ENCODE results near the gene CFAP77.

CFAP77 gene

GRCh38 chr9:132474253-132474652 lies 64.2 kb downstream of the CFAP77 start:
- no peak for TF ChIP-seq CTCF (IDR thresholded peaks at IDR 0.05; ENCODE audit: borderline replicate concordance, control extremely low read depth, extremely low read depth, insufficient read depth, missing control alignments)
- no peak for DNase-seq (ENCODE audit: low spot score)
- in situ Hi-C loops (cut with MboI; ENCODE audit: low sequenced_read_pairs, unreplicated experiment) = no loop called here

DNA sequence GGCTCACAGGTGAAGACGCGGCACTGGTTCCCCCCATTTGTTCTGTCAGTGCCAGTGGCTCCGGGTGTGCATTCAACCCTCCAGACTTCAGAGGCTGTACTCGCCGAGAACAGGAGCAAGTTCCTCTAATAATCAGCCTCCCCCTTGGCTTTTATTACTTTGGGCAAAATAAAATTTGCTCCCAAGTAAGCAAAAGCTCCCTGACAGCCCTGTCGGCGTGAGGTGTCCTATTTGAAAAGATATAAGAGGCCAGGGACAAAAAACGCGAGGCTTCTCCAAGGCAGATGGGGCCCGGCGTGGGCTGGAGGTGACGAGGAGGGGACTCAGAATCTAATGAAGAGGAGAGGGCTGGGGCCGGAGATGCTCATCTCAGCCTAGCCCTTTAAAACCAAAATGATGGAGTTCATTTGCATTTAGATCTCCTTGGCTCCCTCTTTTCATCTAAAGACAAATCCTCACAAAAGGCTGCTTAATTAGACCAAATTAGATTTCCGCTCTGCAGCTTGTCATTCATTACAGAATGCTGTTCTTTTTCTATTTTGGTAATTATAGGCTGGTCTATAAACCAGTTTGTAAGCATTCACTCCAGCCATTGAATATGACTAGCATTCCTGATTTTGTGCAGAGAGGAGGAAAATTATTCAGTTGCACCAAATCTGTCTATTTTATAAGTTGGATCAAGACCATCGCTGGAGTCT lies 68.5 kb downstream of the CFAP77 start:
- no peak for DNase-seq (ENCODE audit: low spot score)
- no peak for TF ChIP-seq CTCF (IDR thresholded peaks at IDR 0.05; ENCODE audit: borderline replicate concordance, control extremely low read depth, extremely low read depth, insufficient read depth, missing control alignments)
- in situ Hi-C loops (cut with MboI; ENCODE audit: low sequenced_read_pairs, unreplicated experiment) = no loop called here

DNA sequence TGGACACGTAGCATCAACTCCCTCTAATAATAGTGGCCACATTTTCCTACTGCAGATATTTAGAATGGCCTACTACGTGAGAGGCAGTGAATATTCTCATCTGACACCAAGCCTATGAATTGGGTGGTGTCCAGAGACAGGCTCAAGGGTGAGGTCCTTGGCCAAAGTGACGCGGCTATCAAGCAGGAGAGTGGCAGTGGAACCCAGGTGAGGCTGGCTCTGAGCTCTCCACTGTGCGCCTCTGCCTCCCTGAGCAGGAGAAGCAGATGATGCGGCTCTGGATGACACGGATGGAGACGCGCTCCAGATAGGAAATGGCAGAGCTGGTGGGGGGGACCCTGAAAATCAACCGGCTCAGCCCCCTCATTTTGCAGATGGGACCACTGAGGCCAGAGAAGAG lies 69.7 kb downstream of the CFAP77 start:
- no peak for TF ChIP-seq CTCF (IDR thresholded peaks at IDR 0.05; ENCODE audit: borderline replicate concordance, control extremely low read depth, extremely low read depth, insufficient read depth, missing control alignments)
- in situ Hi-C loops (cut with MboI; ENCODE audit: low sequenced_read_pairs, unreplicated experiment) = no loop called here
- DNase-seq (ENCODE audit: low spot score) = no peak

GRCh38 chr9:132481053-132481849 lies 71.2 kb downstream of the CFAP77 start:
- DNase-seq (ENCODE audit: low spot score) = no peak
- TF ChIP-seq CTCF (IDR thresholded peaks at IDR 0.05; ENCODE audit: borderline replicate concordance, control extremely low read depth, extremely low read depth, insufficient read depth, missing control alignments) = no peak
- in situ Hi-C loops (cut with MboI; ENCODE audit: low sequenced_read_pairs, unreplicated experiment) = no loop called here

DNA sequence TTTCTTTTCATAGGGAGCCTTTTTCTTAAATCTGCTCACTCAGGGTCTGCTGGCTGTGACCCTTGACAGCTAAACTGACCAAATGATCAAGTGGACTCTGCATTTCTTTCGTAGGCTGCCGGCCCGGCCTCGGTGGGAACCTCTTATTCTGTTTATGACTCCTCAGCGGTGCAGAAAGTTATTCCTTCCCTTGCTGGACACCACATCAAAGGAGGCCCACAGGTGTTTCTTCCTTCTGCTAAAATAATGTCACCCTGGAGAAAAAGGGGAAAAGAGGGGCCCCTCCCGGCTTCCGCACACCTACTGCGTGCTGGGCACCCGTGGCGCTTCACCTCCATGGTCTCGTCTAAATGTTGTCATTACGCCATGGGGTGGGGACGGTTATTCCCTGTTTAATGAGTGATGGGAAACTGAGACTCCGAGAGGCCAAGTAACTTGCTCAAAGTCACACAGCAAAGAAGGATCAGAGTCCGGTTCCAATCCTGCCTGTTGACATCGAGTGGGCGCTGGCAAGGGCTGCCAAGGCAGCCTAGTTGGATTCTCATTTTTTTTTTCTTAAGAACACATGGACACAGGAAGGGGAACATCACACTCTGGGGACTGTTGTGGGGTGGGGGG lies 72.3 kb downstream of the CFAP77 start:
- no peak for DNase-seq (ENCODE audit: low spot score)
- in situ Hi-C loops (cut with MboI; ENCODE audit: low sequenced_read_pairs, unreplicated experiment) = no loop called here
- no peak for TF ChIP-seq CTCF (IDR thresholded peaks at IDR 0.05; ENCODE audit: borderline replicate concordance, control extremely low read depth, extremely low read depth, insufficient read depth, missing control alignments)

- in situ Hi-C loops (cut with MboI; ENCODE audit: low sequenced_read_pairs, unreplicated experiment) = no loop called here
- no peak for TF ChIP-seq CTCF (IDR thresholded peaks at IDR 0.05; ENCODE audit: borderline replicate concordance, control extremely low read depth, extremely low read depth, insufficient read depth, missing control alignments)
- no peak for DNase-seq (ENCODE audit: low spot score)
Observed at GRCh38 chr9:132485393-132485792, 75.4 kb downstream of the CFAP77 start.
